ENCODE results near the gene ARID2.

Gene ARID2

GRCh38 chr12:45939759-45940158, 210.3 kb downstream of the ARID2 start:
- no peak for DNase-seq (ENCODE audit: low spot score)

GRCh38 chr12:45944771-45945170, 215.3 kb downstream of the ARID2 start:
- no peak for DNase-seq (ENCODE audit: low spot score)

GRCh38 chr12:45946435-45946834, 216.9 kb downstream of the ARID2 start:
- no peak for DNase-seq (ENCODE audit: low spot score)

GRCh38 chr12:45948546-45948945, 219.0 kb downstream of the ARID2 start:
- no peak for DNase-seq (ENCODE audit: low spot score)
